ENCODE results near the gene APCDD1L.

DNA sequence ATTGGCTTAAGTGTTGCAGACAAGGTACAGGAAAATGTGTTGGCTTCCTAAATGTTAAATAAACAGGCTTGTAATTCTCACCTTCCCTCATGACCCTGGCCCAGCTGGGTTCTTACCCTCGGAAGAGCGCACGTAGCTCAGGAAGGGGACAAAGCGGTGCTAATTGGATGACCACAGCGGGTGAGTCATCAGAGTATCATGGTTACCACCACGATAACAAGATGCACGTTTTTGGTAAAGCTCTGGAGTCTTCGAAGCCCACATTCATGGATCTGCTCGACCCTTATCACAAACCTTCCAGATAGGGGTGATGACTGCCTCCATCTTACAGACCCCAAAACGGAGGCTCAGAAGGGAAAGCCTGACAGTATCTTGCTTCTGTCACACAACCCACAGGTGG, 32.8 kb downstream of the APCDD1L start:
- TF ChIP-seq CTCF (conservative IDR thresholded peaks at IDR 0.05; ENCODE audit: low read length) (no peak), EZH2phosphoT487 (IDR thresholded peaks at IDR 0.05; ENCODE audit: borderline replicate concordance) (no peak)

Measured in Loucy (cell line).